ENCODE data around the gene LINC01488.

Gene LINC01488

GRCh38 chr11:69479591-69480271 is 1.7 kb upstream of the LINC01488 start:
- no peak for DNase-seq (ENCODE audit: low read depth)

GRCh38 chr11:69480547-69481392 is 693 bp upstream of the LINC01488 start:
- DNase-seq (ENCODE audit: low read depth), result no peak

- no peak for DNase-seq (ENCODE audit: low read depth)
Observed at GRCh38 chr11:69482322-69482721, 859 bp downstream of the LINC01488 start.

- DNase-seq (ENCODE audit: low read depth), result no peak
Observed at GRCh38 chr11:69483170-69483569, 1.7 kb downstream of the LINC01488 start.

GRCh38 chr11:69483691-69484426 is 2.4 kb downstream of the LINC01488 start:
- no peak for DNase-seq (ENCODE audit: low read depth)

- no peak for DNase-seq (ENCODE audit: low read depth)
Observed at GRCh38 chr11:69484427-69485259, 3.2 kb downstream of the LINC01488 start.

- DNase-seq (ENCODE audit: low read depth), result no peak
Observed at GRCh38 chr11:69485337-69486041, 4.0 kb downstream of the LINC01488 start.

GRCh38 chr11:69486056-69486772 is 4.8 kb downstream of the LINC01488 start:
- DNase-seq (ENCODE audit: low read depth), result no peak

- no peak for DNase-seq (ENCODE audit: low read depth)
Observed at GRCh38 chr11:69486773-69487291, 5.4 kb downstream of the LINC01488 start.

GRCh38 chr11:69487391-69487790 is 5.9 kb downstream of the LINC01488 start:
- DNase-seq (ENCODE audit: low read depth), result no peak

- no peak for DNase-seq (ENCODE audit: low read depth)
Observed at GRCh38 chr11:69487849-69488542, 6.5 kb downstream of the LINC01488 start.

- no peak for DNase-seq (ENCODE audit: low read depth)
Observed at GRCh38 chr11:69488543-69488940, 7.1 kb downstream of the LINC01488 start.

- no peak for DNase-seq (ENCODE audit: low read depth)
Observed at GRCh38 chr11:69489031-69489745, 7.7 kb downstream of the LINC01488 start.

GRCh38 chr11:69489746-69490365 is 8.4 kb downstream of the LINC01488 start:
- no peak for DNase-seq (ENCODE audit: low read depth)

- DNase-seq (ENCODE audit: low read depth), result no peak
Observed at GRCh38 chr11:69490516-69490915, 9.1 kb downstream of the LINC01488 start.

- DNase-seq (ENCODE audit: low read depth), result no peak
Observed at GRCh38 chr11:69491071-69492031, 9.9 kb downstream of the LINC01488 start.

All from CMK (cell line).